ENCODE measurements around the gene HS6ST2. TPM values are rescaled to one million over a fixed set of nuclear protein-coding genes. Genes with fewer than 3 reads are reported as not detected.

Gene HS6ST2
- polyA plus RNA-seq, 3 donors, result 24.4 to 25.8 (median 25.2) TPM

GRCh38 chrX:132692526-132692925 is 265.9 kb downstream of the HS6ST2 start:
- no peak for DNase-seq (ENCODE audit: low read depth in 3 of 3, low spot score in 2 of 3)

GRCh38 chrX:132692066-132692465 is 266.4 kb downstream of the HS6ST2 start:
- DNase-seq (ENCODE audit: low read depth in 3 of 3, low spot score in 2 of 3), result no peak

- no peak for DNase-seq (ENCODE audit: low read depth in 3 of 3, low spot score in 2 of 3)
Measured at GRCh38 chrX:132689612-132690563, 268.5 kb downstream of the HS6ST2 start.

GRCh38 chrX:132685276-132685675 is 273.2 kb downstream of the HS6ST2 start:
- DNase-seq (ENCODE audit: low read depth in 3 of 3, low spot score in 2 of 3), result no peak

- DNase-seq (ENCODE audit: low read depth in 3 of 3, low spot score in 2 of 3), result no peak
Measured at GRCh38 chrX:132677233-132677716, 281.2 kb downstream of the HS6ST2 start.

- DNase-seq (ENCODE audit: low read depth in 3 of 3, low spot score in 2 of 3), result no peak
Measured at GRCh38 chrX:132676561-132677186, 281.8 kb downstream of the HS6ST2 start.

GRCh38 chrX:132676102-132676501 is 282.3 kb downstream of the HS6ST2 start:
- no peak for DNase-seq (ENCODE audit: low read depth in 3 of 3, low spot score in 2 of 3)

GRCh38 chrX:132673331-132673730 is 285.1 kb downstream of the HS6ST2 start:
- no peak for DNase-seq (ENCODE audit: low read depth in 3 of 3, low spot score in 2 of 3)

- DNase-seq (ENCODE audit: low read depth in 3 of 3, low spot score in 2 of 3), result no peak
Measured at GRCh38 chrX:132671229-132671641, 287.2 kb downstream of the HS6ST2 start.

GRCh38 chrX:132669142-132669541 is 289.3 kb downstream of the HS6ST2 start:
- no peak for DNase-seq (ENCODE audit: low read depth in 3 of 3, low spot score in 2 of 3)

GRCh38 chrX:132668178-132668577 is 290.3 kb downstream of the HS6ST2 start:
- no peak for DNase-seq (ENCODE audit: low read depth in 3 of 3, low spot score in 2 of 3)

- no peak for DNase-seq (ENCODE audit: low read depth in 3 of 3, low spot score in 2 of 3)
Measured at GRCh38 chrX:132665676-132666075, 292.8 kb downstream of the HS6ST2 start.

GRCh38 chrX:132664273-132664672 is 294.2 kb downstream of the HS6ST2 start:
- no peak for DNase-seq (ENCODE audit: low read depth in 3 of 3, low spot score in 2 of 3)

- no peak for DNase-seq (ENCODE audit: low read depth in 3 of 3, low spot score in 2 of 3)
Measured at GRCh38 chrX:132662844-132663243, 295.6 kb downstream of the HS6ST2 start.

GRCh38 chrX:132657876-132658275 is 300.6 kb downstream of the HS6ST2 start:
- no peak for DNase-seq (ENCODE audit: low read depth in 3 of 3, low spot score in 2 of 3)

- DNase-seq (ENCODE audit: low read depth in 3 of 3, low spot score in 2 of 3), result no peak
Measured at GRCh38 chrX:132652871-132653270, 305.6 kb downstream of the HS6ST2 start.

- no peak for DNase-seq (ENCODE audit: low read depth in 3 of 3, low spot score in 2 of 3)
Measured at GRCh38 chrX:132651421-132652086, 306.9 kb downstream of the HS6ST2 start.

- no peak for DNase-seq (ENCODE audit: low read depth in 3 of 3, low spot score in 2 of 3)
Measured at GRCh38 chrX:132648895-132649294, 309.5 kb downstream of the HS6ST2 start.

- DNase-seq (ENCODE audit: low read depth in 3 of 3, low spot score in 2 of 3), result no peak
Measured at GRCh38 chrX:132639446-132639845, 319.0 kb downstream of the HS6ST2 start.

- no peak for DNase-seq (ENCODE audit: low read depth in 3 of 3, low spot score in 2 of 3)
Measured at GRCh38 chrX:132638313-132638712, 320.1 kb downstream of the HS6ST2 start.

- DNase-seq (ENCODE audit: low read depth in 3 of 3, low spot score in 2 of 3), result no peak
Measured at GRCh38 chrX:132636080-132636479, 322.3 kb downstream of the HS6ST2 start.
